ENCODE data around the gene WDR27. TPM values are rescaled to one million over a fixed set of nuclear protein-coding genes. Genes with fewer than 3 reads are reported as not detected.
"Not testable (repeated sequence)": the region's sequence is repeated elsewhere in the genome, so short reads cannot be mapped to it uniquely, and the experiment has no call there.

Gene WDR27
- total RNA-seq, 2 experiments from 2014 or later, result 77.2 to 108 TPM

DNA sequence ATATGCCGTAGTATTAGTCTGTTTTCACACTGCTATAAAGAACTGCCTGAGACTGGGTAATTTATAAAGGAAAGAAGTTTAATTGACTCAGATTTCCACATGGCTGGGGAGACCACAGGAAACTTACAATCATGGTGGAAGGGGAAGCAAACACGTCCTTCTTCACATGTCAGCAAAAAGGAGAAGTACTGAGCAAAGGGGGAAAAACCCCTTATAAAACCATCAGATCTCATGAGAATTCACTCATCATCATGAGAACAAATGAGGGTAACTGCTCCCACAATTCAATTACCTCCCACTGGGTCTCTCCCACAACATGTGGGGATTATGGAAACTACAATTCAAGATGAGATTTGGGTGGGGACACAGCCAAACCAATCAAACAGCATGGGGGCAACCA, 235.6 kb downstream of the WDR27 start:
- H3K4me1 ChIP-seq (ENCODE audit: insufficient read depth, low read length, poor library complexity, severe bottlenecking); H3K36me3 ChIP-seq (ENCODE audit: insufficient read depth, low read length); H3K4me2 ChIP-seq (ENCODE audit: low read length); H2AFZ ChIP-seq (ENCODE audit: low read length); DNase-seq (ENCODE audit: low spot score); CTCF ChIA-PET (ENCODE audit: unreplicated experiment); H3K9me2 ChIP-seq (ENCODE audit: insufficient read depth, low read length); H3K79me2 ChIP-seq (ENCODE audit: insufficient read depth, low read depth, low read length); intact Hi-C loops (cut with micrococcal nuclease; ENCODE audit: unreplicated experiment); BruUV-seq (replicated peaks); H4K20me1 ChIP-seq (ENCODE audit: insufficient read depth, low read length); H3K9me3 ChIP-seq (ENCODE audit: low read length); H3K27ac ChIP-seq (ENCODE audit: low read depth, low read length, poor library complexity, severe bottlenecking); POLR2A ChIA-PET; H3K4me3 ChIP-seq (ENCODE audit: low read depth, low read length, poor library complexity, severe bottlenecking): not testable (repeated sequence)

DNA sequence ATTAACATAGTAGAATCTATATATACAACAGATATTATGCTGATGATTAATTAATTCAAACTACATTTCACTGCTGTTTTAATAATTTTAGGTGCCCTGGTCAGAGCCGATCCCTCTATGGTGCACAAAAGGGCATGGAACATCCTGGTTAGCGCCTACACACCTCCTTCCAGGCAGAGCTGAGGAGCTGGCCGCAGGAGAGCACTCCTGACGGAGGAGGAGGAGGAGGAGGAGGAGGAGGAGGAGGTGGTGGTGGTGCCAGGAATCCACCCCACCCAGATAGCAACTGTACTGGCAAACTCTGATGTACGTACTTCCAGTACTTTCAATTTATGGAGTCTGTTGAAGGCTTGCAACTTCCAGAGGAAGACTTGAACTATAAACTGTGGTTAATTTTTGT, 244.1 kb downstream of the WDR27 start:
- CTCF ChIA-PET (ENCODE audit: unreplicated experiment), result no interaction called here
- Histone ChIP-seq H3K4me2 (ENCODE audit: low read length) (no peak overlapping the region), H3K9me2 (ENCODE audit: insufficient read depth, low read length) (no peaks in the 10 kb centered on the region), H2AFZ (ENCODE audit: low read length) (no peak overlapping the region), H3K9me3 (ENCODE audit: low read length) (no peaks in the 10 kb centered on the region), H4K20me1 (ENCODE audit: insufficient read depth, low read length) (no peaks in the 10 kb centered on the region), H3K36me3 (ENCODE audit: insufficient read depth, low read length) (no peaks in the 10 kb centered on the region), H3K4me1 (ENCODE audit: insufficient read depth, low read length, poor library complexity, severe bottlenecking) (no peaks in the 10 kb centered on the region), H3K27ac (ENCODE audit: low read depth, low read length, poor library complexity, severe bottlenecking) (no peak overlapping the region), H3K79me2 (ENCODE audit: insufficient read depth, low read depth, low read length) (no peaks in the 10 kb centered on the region), H3K4me3 (ENCODE audit: low read depth, low read length, poor library complexity, severe bottlenecking) (no peak overlapping the region)
- no peak for DNase-seq (ENCODE audit: low spot score)
- no TSS peak for BruUV-seq (replicated peaks)
- TF ChIP-seq, protein P1, sequence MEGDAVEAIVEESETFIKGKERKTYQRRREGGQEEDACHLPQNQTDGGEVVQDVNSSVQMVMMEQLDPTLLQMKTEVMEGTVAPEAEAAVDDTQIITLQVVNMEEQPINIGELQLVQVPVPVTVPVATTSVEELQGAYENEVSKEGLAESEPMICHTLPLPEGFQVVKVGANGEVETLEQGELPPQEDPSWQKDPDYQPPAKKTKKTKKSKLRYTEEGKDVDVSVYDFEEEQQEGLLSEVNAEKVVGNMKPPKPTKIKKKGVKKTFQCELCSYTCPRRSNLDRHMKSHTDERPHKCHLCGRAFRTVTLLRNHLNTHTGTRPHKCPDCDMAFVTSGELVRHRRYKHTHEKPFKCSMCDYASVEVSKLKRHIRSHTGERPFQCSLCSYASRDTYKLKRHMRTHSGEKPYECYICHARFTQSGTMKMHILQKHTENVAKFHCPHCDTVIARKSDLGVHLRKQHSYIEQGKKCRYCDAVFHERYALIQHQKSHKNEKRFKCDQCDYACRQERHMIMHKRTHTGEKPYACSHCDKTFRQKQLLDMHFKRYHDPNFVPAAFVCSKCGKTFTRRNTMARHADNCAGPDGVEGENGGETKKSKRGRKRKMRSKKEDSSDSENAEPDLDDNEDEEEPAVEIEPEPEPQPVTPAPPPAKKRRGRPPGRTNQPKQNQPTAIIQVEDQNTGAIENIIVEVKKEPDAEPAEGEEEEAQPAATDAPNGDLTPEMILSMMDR (conservative IDR thresholded peaks at IDR 0.05; ENCODE audit: low read length), result no peak
- TF ChIP-seq EZH2phosphoT487 (IDR thresholded peaks at IDR 0.05; ENCODE audit: borderline replicate concordance, low read depth, low read length), result no peak
- POLR2A ChIA-PET, result interaction anchor here (0.7 kb wide), 1 partner anchor 569 kb away, joined by 3 read pairs; no protein-coding TSS in a partner anchor
- intact Hi-C loops (cut with micrococcal nuclease; ENCODE audit: unreplicated experiment), result no loop called here

DNA sequence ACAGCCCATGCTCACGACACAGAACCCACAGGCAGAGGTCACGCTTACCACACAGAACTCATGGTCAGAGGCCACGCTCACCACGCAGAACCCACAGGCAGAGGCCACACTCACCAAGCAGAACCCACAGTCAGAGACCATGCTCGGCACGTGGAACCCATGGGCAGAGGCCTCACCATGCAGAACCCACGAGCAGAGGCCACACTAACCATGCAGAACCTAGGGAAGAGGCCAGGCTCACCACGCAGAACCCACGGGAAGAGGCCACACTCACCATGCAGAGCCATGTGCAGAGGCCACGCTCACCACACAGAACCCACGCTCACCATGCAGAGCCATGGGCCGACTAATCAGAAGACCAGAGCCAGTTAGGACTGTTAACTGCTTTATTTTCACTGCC, 245.0 kb downstream of the WDR27 start:
- no peak overlapping the region for H3K27ac ChIP-seq (ENCODE audit: low read depth, low read length, poor library complexity, severe bottlenecking)
- TF ChIP-seq, protein P1 (conservative IDR thresholded peaks at IDR 0.05; ENCODE audit: low read length), result no peak
- TF ChIP-seq EZH2phosphoT487 (IDR thresholded peaks at IDR 0.05; ENCODE audit: borderline replicate concordance, low read depth, low read length), result no peak
- POLR2A ChIA-PET, result no interaction called here
- H3K9me3 ChIP-seq (ENCODE audit: low read length), result no peaks in the 10 kb centered on the region
- no peaks in the 10 kb centered on the region for H3K4me1 ChIP-seq (ENCODE audit: insufficient read depth, low read length, poor library complexity, severe bottlenecking)
- H3K4me2 ChIP-seq (ENCODE audit: low read length), result no peak overlapping the region
- H3K36me3 ChIP-seq (ENCODE audit: insufficient read depth, low read length), result no peaks in the 10 kb centered on the region
- no peak overlapping the region for H3K4me3 ChIP-seq (ENCODE audit: low read depth, low read length, poor library complexity, severe bottlenecking)
- intact Hi-C loops (cut with micrococcal nuclease; ENCODE audit: unreplicated experiment), result no loop called here
- H2AFZ ChIP-seq (ENCODE audit: low read length), result no peak overlapping the region
- CTCF ChIA-PET (ENCODE audit: unreplicated experiment), result no interaction called here
- no peaks in the 10 kb centered on the region for H3K79me2 ChIP-seq (ENCODE audit: insufficient read depth, low read depth, low read length)
- no peaks in the 10 kb centered on the region for H3K9me2 ChIP-seq (ENCODE audit: insufficient read depth, low read length)
- H4K20me1 ChIP-seq (ENCODE audit: insufficient read depth, low read length), result no peaks in the 10 kb centered on the region
- no TSS peak for BruUV-seq (replicated peaks)
- DNase-seq (ENCODE audit: low spot score), result no peak
